H7 (cell line): Measurements from ENCODE around the gene MEFV. TPM values are rescaled to one million over a fixed set of nuclear protein-coding genes. Genes with fewer than 3 reads are reported as not detected.

Experiments used
- DNase-seq: peaks from one replicate; pipeline ENCODE4 v3.0.0; 2012
- H3K27me3 ChIP-seq: 2 replicates; pipeline ENCODE4 v1.6.0; 2011; ENCODE audit warnings: mild to moderate bottlenecking, low read length; ENCODE audit not compliant: control insufficient read depth, insufficient read depth
- H3K36me3 ChIP-seq: replicated peaks from 2 replicates; pipeline ENCODE4 v1.5.1; 2011; ENCODE audit warnings: low read length; ENCODE audit not compliant: control insufficient read depth, insufficient read depth
- H3K4me3 ChIP-seq: 2 replicates; pipeline ENCODE4 v1.5.1; 2011; ENCODE audit warnings: low read depth, mild to moderate bottlenecking, control low read depth, low read length, moderate library complexity; ENCODE audit not compliant: insufficient read depth
- total RNA-seq: library from RNA; depleted of rRNA; stranded (reverse); fragments of >200 nt; shearing (Covaris generic); gene quantifications from 2 replicates; pipeline ENCODE4 v1.2.3, GENCODE V29; 2014

Gene MEFV
- total RNA-seq, 1 experiment from 2014 or later, result 0.14 TPM

DNA sequence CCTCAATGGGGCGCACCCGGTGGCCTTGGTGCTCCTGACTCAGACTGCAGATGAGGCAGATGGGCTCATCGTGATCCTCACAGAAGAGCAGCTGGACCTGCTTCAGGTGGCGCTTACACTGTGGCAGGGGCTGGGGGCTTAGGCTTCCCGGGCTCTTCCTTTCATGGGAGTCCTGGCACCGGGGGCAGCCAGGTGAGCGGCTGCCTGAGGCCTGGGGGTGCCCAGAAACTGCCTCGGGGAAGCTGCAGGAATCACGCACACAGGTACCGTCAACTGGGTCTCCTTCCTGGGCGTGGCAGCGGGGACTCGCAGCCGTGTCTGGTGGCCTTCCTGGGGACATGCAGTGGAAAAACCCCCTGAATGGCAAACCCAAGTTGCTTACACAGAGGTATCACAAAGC, 7.0 kb downstream of the MEFV start:
- Histone ChIP-seq H3K27me3 (no peaks in the 10 kb centered on the region), H3K4me3 (no peak overlapping the region), H3K36me3 (no peaks in the 10 kb centered on the region)
- no peak for DNase-seq

DNA sequence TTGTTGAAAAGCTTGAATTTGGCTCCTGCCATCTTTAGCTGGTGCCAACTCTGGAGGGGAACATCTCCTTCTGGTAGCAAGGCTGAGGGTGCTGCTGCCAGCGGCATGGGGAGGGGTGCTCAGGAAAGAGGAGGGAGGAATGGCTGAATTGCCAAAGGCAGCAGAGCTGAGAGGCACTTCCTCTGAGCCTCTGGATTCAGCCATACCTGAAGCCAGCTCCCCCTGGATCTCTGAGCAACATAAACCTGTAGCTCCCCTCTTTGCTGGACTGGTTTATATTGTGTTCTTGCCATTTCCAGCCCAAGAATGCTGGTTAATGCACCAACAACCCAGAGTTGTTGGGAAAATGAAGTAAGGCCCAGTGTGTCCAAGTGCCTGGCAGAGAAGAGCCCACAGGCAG, 7.4 kb downstream of the MEFV start:
- Histone ChIP-seq H3K4me3 (no peak overlapping the region), H3K36me3 (no peaks in the 10 kb centered on the region), H3K27me3 (no peaks in the 10 kb centered on the region)
- no peak for DNase-seq

DNA sequence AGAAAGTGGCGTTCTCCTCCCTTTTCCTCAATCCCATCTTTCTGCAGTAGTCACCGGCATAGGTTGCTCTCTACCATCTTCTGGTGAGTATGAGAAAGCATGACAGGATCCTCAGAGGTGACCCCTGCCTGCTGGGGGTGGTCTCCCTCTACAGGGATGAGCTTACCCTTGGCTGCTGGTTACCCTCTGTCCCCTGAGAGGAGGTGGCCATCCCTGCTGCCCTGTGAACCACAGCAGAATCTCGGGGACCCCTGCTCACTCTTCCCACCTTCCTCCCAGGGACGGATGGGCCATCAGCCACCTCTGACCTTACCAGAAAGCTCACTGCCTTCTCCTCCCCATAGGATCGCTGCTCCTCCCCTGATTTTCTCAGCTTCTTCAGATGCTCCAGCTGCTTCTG, 7.8 kb downstream of the MEFV start:
- DNase-seq, result no peak
- H3K4me3 ChIP-seq, result no peak overlapping the region
- no peaks in the 10 kb centered on the region for H3K27me3 ChIP-seq
- no peaks in the 10 kb centered on the region for H3K36me3 ChIP-seq

DNA sequence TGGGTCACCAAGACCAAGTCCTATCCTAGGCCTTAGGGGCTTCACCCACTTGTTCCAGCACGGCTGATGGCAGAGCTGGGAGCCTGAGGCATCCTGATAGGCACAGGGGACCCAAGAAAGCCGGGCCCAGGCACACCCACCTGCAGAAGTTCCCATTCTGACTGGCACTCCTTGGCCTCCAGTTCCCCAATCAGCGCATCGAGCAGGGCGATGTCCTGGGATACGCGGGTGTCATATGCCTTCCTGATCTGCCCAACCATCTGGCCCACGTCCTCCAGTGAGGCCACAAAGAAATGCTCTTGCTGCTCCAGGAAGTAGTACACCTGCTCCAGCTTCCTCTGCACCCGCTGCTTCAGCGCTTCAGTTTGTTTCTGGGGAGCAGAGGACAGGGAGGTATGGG, 9.6 kb downstream of the MEFV start:
- no peak for DNase-seq
- Histone ChIP-seq H3K36me3 (no peaks in the 10 kb centered on the region), H3K4me3 (no peak overlapping the region), H3K27me3 (no peaks in the 10 kb centered on the region)

DNA sequence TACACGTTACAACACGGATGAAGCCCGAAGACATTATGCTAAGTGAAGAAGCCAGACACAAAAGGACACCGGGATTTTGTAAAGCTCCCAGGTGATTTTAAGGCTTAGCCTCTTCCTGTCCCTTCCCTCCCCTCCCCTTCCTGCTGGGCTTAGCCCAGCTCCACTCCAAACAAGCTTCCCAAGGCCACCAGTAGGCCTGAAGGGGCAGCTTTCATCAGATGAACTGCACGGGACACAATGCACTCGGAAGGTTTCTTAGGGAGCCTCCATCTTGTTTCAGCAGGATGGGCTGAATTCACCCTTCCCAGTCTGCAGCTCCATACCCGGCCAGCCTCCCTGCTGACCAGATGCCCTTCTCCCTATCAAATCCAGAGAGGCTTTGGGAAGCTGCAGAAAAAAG, 10.4 kb downstream of the MEFV start:
- DNase-seq, result no peak
- Histone ChIP-seq H3K4me3 (no peak overlapping the region), H3K36me3 (no peaks in the 10 kb centered on the region), H3K27me3 (no peaks in the 10 kb centered on the region)

DNA sequence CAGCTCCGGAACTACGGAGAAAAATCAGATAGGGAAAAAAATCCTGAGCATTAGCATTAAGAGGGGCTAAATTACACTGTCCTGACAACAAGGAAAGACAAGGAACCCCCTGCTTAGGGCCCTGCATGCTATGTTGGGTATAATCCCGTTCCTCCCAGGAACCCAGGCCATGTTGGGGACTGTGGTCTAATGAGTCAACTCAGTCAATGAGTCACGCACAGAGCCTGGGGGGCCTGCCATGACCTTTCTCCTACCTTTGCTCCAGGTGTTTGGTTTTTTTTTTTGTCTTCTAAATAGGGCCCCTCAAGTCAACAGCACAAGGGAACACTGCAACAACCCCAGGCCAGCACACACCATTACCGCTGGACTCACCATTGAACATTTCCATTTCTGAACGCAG, 12.6 kb downstream of the MEFV start:
- H3K36me3 ChIP-seq, result no peaks in the 10 kb centered on the region
- no peaks in the 10 kb centered on the region for H3K27me3 ChIP-seq
- H3K4me3 ChIP-seq, result no peak overlapping the region
- DNase-seq, result no peak

DNA sequence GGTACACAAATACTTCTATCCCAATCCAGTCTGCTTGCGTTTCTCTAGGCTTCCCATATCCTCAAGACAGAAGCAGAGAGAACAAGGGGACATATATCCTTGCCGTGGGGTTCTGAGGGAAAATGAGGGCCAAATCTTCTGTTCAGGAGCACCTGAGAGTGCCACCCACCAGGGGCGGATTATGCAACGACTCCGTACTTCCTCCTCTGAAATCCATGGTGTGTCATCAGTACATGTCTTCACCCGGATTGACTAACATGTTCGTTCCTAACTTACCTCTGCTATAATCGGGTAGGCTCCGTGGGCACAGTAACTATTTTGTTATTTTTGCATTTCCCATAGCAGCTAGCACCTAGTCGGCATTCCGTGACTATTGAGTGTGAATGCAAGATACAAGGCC, 13.7 kb downstream of the MEFV start:
- Histone ChIP-seq H3K36me3 (no peaks in the 10 kb centered on the region), H3K4me3 (no peak overlapping the region), H3K27me3 (no peaks in the 10 kb centered on the region)
- DNase-seq, result no peak

DNA sequence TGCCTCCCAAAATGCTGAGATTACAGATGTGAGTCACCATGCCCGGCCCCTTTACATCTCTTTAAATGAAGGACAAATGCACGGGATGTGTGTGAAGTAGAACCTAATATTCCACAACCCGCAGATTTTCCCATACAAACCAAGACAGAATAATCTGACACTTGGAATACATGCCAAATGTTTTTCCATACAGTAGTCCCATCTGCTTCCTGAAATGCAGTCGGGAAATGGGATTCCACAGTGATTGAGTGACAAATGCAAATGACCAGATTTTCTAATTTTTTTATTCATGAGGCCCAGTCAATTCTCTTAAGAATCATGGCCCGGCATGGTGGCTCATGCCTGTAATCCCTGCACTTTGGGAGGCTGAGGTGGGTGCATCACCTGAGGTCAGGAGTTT, 14.7 kb downstream of the MEFV start:
- Histone ChIP-seq H3K27me3 (no peaks in the 10 kb centered on the region), H3K36me3 (no peaks in the 10 kb centered on the region), H3K4me3 (no peak overlapping the region)
- DNase-seq, result no peak

DNA sequence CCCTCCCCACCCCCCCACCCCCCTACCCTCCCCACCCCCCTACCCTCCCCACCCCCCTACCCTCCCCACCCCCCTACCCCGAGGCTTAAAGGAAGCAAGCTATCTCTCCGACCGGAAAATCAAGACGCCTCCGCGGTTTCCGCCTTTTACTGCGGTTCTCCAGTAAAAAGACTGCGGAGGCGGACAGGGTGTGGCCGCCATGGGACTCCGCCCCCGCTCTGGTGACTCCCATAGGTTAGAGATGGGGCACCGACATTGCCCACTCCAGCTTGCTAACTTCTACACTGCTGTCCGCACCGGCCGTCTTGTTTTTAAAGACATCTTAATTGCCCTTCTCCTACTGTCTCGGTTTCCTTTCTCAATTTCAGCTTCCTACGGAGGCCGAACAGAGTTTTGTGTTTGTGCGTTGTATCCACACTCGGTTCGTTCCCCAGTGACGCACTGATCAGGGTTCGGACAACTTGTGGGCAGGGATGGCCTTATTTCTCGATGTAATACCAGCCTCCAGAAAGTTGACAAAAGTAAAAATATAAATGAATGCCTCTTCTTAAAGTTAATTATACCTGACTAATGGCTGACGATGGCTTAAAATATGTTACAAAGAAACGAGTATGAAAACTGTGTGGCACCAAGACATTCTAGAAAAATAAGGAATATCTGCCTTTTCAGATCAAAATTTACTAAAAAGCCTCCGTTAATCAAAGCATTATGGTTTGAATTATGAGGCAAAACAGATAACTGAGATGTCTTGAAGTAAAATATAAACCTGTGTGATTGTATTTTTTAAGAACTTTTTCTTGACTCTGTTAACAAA, 20.4 kb downstream of the MEFV start:
- no peak overlapping the region for H3K4me3 ChIP-seq
- no peaks in the 10 kb centered on the region for H3K27me3 ChIP-seq
- H3K36me3 ChIP-seq, result peaks cover 11% of the 10 kb centered on the region
- peak; percentile 55 for DNase-seq

DNA sequence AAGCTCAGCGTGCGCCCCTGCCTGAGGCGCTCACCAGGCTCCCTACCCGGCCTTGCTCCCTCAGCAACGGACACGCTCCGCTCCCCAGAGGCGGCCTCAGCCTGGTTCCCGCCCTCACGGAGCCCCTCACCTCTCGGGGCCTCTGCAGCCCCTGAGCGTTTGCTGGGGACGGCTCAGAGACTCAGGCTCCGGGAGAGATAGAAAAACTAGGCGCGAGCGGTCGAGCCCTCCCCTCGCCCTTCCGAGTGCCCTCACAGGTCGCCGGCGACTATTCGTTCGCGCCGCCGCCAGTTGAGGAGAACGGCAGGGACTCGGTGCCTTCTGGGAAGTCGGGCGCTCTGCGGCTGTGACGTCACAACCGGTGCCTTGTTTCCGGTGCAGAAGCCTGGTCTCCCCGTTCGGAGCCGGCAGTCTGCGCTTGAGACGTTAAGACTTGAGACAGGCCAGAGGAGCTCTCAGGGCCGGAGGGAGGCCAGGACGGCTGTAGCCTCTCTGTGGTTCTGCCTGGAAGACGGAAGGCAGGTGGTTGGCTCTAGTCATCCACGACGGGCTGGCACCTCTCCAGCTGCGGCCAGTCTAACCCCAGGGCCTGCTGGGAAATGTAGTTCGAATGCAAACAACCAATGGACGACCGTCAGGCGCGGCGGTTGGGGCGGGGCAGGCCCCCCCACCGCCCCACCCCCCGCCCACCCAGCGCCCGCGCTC, 21.4 kb downstream of the MEFV start, which contains the start of gene ZNF200:
Gene ZNF200 (minus strand): TSS at position 302 of the 705 bp plus-strand sequence. CDS start 1,403 bp downstream, outside the sequence.
- peak; percentile 96 for DNase-seq
- peaks cover 11% of the 10 kb centered on the region for H3K36me3 ChIP-seq
- H3K4me3 ChIP-seq, result peak within 1 kb of the TSS; percentile 89
- no peaks in the 10 kb centered on the region for H3K27me3 ChIP-seq

DNA sequence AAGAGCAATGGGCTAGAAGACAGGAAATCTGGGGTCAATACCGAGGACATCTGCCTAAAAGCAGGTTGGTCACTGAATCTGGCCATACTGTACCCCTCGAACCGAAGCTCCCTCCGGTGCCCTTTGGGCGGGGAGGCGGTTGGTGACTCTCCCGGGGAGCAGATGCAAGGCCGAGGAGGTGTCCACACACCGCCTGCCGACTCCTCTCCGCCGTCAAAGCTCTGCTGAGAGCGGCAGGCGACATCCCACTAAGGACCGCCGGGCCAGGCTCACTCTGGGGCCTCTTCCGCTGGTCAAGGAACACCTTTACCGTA, 21.9 kb downstream of the MEFV start:
- H3K27me3 ChIP-seq, result no peaks in the 10 kb centered on the region
- H3K36me3 ChIP-seq, result peaks cover 12% of the 10 kb centered on the region
- peak overlapping the region; percentile 89 for H3K4me3 ChIP-seq
- DNase-seq, result no peak

DNA sequence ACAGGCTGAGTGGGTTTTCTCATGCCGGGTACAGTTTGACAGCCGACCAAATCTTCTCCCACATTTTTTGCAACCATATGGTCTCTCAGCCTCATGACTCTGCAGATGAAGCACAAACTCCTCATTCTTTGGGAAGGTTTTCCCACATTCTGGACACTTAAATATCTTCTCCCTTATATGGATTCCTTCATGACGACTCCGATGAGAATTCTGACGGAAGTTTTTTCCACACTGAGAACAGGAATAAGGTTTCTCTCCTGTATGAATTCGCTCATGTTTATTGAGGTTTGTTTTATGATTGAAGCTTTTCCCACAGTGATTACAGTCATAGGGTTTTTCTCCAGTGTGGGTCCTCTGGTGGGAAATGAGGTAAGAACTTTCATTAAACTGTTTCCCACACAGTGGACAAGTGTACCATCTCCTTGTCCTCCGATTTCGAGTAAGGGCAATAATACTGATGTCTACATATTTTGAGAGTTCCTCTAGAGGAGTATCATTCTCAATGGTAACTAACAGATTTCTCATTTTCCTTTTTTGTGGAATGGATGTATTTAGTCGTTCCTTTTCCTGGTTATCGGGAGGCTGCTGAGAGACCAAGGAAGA, 32.4 kb downstream of the MEFV start:
- no peak for DNase-seq
- peaks cover 13% of the 10 kb centered on the region for H3K36me3 ChIP-seq
- H3K4me3 ChIP-seq, result no peak overlapping the region
- no peaks in the 10 kb centered on the region for H3K27me3 ChIP-seq

DNA sequence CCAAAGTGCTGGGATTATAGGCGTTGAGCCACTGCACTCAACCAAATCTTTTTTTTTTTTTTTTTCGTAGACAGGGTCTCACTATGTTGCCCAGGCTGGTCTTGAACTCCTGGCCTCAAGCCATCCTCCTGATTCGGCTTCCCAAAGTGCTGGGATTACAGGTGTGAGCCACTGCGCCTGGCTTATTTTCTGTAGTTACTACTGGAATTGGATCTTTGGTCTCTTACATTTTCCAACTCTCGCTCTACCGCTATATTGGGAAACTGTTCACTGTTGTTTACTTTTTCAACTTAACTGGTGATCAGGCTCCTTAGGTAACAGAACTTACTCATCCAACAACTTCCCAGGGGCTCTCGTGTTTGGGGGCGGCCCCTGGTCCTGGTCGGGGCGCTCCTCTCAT, 35.6 kb downstream of the MEFV start:
- Histone ChIP-seq H3K4me3 (no peak overlapping the region), H3K36me3 (peaks cover 11% of the 10 kb centered on the region), H3K27me3 (no peaks in the 10 kb centered on the region)
- DNase-seq, result no peak

DNA sequence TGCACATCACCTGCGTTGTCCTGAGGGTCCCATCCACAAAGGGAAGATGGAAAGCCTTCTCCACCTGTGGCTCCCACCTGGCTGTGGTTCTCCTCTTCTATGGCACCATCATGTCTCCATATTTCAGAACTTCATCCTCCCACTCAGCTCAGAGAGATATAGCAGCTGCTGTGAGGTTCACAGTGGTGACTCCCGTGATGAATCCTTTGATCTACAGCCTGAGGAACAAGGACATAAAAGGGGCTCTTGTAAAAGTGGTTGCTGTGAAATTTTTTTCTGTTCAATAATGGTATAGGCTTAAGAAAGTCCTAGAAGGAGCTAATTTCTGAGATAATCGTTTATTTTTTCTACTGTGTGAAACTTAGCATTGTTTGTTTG, 40.2 kb downstream of the MEFV start:
- H3K36me3 ChIP-seq, result no peaks in the 10 kb centered on the region
- H3K4me3 ChIP-seq, result no peak overlapping the region
- no peak for DNase-seq
- no peaks in the 10 kb centered on the region for H3K27me3 ChIP-seq

DNA sequence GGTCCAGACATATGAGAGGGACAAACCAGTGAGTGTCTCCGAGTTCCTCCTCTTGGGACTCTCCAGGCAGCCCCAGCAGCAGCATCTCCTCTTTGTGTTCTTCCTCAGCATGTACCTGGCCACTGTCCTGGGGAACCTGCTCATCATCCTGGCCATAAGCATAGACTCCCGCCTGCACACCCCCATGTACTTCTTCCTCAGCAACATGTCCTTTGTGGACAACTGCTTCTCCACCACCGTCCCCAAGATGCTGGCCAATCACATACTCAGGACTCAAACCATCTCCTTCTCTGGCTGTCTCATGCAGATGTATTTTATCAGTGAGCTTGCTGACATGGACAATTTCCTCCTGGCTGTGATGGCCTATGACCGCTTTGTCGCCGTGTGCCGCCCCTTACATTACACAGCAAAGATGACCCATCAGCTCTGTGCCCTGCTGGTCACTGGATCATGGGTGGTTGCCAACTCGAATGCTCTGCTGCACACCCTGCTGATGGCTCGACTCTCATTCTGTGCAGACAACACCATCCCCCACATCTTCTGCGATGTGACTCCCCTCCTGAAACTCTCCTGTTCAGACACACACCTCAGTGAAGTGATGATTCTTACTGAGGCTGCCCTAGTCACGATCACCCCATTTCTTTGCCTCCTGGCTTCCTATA, 40.7 kb downstream of the MEFV start:
- H3K27me3 ChIP-seq, result no peaks in the 10 kb centered on the region
- H3K36me3 ChIP-seq, result no peaks in the 10 kb centered on the region
- H3K4me3 ChIP-seq, result no peak overlapping the region
- DNase-seq, result no peak
